ENCODE data around the gene SCN3B. TPM values are rescaled to one million over a fixed set of nuclear protein-coding genes. Genes with fewer than 3 reads are reported as not detected.

SCN3B gene
- polyA plus RNA-seq, 1 donor (not counting 4 experiments of a cell fraction or from before 2014, with no cell fraction given), result 0.08 TPM

DNA sequence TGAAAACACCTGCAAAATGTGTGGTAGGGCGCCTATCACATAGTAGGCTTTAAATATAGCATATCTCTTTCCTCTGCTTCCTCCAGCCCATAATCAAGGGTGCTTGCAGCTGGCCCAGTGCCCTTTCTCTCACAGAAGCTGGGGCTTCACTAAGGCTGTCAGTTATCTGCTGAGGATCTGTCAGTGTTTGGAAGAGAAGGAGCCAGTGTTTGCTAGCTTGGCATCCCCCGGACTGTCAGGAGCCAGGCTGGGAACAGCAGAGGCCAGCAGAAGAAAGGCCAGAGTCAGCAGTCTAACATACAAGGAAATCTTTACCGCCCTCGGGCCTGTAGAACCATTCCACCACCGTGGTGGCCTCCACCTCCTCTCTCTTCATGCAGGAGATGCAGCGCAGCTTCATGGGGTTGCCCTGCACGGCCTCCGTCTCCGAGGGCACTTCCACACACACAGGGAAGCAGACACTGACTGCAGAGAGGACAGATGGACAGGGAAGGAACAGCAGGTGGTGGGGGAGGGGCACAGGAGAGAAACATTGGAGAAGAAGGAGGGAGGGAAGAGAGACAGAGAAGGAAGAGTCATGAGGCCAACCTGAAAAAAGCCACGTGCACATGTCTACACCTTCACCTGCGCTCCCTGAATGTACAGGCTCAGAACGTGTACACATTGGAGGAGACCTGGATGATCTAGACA is 9.0 kb downstream of the SCN3B start:
- Histone ChIP-seq H3K4me2 (ENCODE audit: control insufficient read depth, extremely low read depth, insufficient read depth, low read depth, low read length) (no peak overlapping the region), H3K36me3 (ENCODE audit: control insufficient read depth in 2 of 2, extremely low read depth in 1 of 2, insufficient read depth in 2 of 2, low read length in 2 of 2) (no peaks in the 10 kb centered on the region), H4K20me1 (ENCODE audit: control insufficient read depth, extremely low read depth, insufficient read depth, low read length) (no peaks in the 10 kb centered on the region), H3K4me1 (ENCODE audit: control insufficient read depth, extremely low read depth, insufficient read depth, low read length) (no peaks in the 10 kb centered on the region), H3K27me3 (ENCODE audit: control insufficient read depth, extremely low read depth, insufficient read depth, low read length) (no peaks in the 10 kb centered on the region), H3K9me1 (ENCODE audit: control insufficient read depth, extremely low read depth, insufficient read depth, low read length) (no peaks in the 10 kb centered on the region), H3K4me3 (ENCODE audit: control insufficient read depth in 2 of 3, extremely low read depth in 1 of 3, insufficient read depth in 2 of 3, low read depth in 1 of 3, low read length in 3 of 3) (no peak overlapping the region), H3K9me3 (ENCODE audit: control insufficient read depth, low read depth, low read length) (no peaks in the 10 kb centered on the region), H2AFZ (ENCODE audit: control insufficient read depth, low read length) (no peak overlapping the region), H3K27ac (ENCODE audit: control insufficient read depth, insufficient read depth, low read length) (no peak overlapping the region), H3K79me2 (ENCODE audit: control insufficient read depth, insufficient read depth, low read length) (no peaks in the 10 kb centered on the region), H3K9ac (ENCODE audit: control insufficient read depth, extremely low read depth, insufficient read depth, low read length) (no peak overlapping the region)
- TF ChIP-seq EZH2 (IDR thresholded peaks at IDR 0.05; ENCODE audit: low read length), result no peak
- TF ChIP-seq, protein P1, sequence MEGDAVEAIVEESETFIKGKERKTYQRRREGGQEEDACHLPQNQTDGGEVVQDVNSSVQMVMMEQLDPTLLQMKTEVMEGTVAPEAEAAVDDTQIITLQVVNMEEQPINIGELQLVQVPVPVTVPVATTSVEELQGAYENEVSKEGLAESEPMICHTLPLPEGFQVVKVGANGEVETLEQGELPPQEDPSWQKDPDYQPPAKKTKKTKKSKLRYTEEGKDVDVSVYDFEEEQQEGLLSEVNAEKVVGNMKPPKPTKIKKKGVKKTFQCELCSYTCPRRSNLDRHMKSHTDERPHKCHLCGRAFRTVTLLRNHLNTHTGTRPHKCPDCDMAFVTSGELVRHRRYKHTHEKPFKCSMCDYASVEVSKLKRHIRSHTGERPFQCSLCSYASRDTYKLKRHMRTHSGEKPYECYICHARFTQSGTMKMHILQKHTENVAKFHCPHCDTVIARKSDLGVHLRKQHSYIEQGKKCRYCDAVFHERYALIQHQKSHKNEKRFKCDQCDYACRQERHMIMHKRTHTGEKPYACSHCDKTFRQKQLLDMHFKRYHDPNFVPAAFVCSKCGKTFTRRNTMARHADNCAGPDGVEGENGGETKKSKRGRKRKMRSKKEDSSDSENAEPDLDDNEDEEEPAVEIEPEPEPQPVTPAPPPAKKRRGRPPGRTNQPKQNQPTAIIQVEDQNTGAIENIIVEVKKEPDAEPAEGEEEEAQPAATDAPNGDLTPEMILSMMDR (optimal IDR thresholded peaks at IDR 0.05 in 1 of 3, IDR thresholded peaks at IDR 0.05 in 1 of 3, conservative IDR thresholded peaks at IDR 0.05 in 1 of 3; ENCODE audit: extremely low read depth in 1 of 3, insufficient read depth in 2 of 3, low read length in 3 of 3), result no peak
- DNase-seq (ENCODE audit: low read depth, low spot score) (no peak), FAIRE-seq (no peak)
- dilution Hi-C loops (cut with MboI; ENCODE audit: extremely low pct_ligation_motif_present, low sequenced_read_pairs), result no loop called here

DNA sequence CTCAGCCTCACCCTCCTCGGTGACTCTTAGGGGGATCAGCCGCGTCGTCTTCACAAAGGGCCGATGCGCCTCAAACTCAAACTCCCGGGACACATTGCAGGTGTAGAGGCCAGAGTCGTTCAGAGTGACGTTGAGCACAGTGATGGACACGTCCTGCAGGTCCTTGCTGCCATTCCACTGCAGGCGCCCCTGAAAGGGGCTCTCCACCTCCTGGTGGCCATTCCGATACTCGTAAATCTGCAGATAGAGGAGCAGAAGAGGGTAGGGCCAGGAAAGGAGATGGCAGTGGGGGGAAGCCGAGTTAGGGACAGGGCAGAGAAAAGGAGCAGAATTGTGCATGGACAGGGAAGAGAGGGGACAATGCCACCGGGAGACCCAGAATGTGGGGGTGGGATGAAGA is 12.0 kb downstream of the SCN3B start:
- DNase-seq (ENCODE audit: low read depth, low spot score) (no peak), FAIRE-seq (no peak)
- Histone ChIP-seq H3K4me1 (ENCODE audit: control insufficient read depth, extremely low read depth, insufficient read depth, low read length) (no peaks in the 10 kb centered on the region), H3K79me2 (ENCODE audit: control insufficient read depth, insufficient read depth, low read length) (no peaks in the 10 kb centered on the region), H3K36me3 (ENCODE audit: control insufficient read depth in 2 of 2, extremely low read depth in 1 of 2, insufficient read depth in 2 of 2, low read length in 2 of 2) (no peaks in the 10 kb centered on the region), H3K27me3 (ENCODE audit: control insufficient read depth, extremely low read depth, insufficient read depth, low read length) (no peaks in the 10 kb centered on the region), H3K4me2 (ENCODE audit: control insufficient read depth, extremely low read depth, insufficient read depth, low read depth, low read length) (no peak overlapping the region), H2AFZ (ENCODE audit: control insufficient read depth, low read length) (no peak overlapping the region), H3K9me1 (ENCODE audit: control insufficient read depth, extremely low read depth, insufficient read depth, low read length) (no peaks in the 10 kb centered on the region), H4K20me1 (ENCODE audit: control insufficient read depth, extremely low read depth, insufficient read depth, low read length) (no peaks in the 10 kb centered on the region), H3K4me3 (ENCODE audit: control insufficient read depth in 2 of 3, extremely low read depth in 1 of 3, insufficient read depth in 2 of 3, low read depth in 1 of 3, low read length in 3 of 3) (no peak overlapping the region), H3K9ac (ENCODE audit: control insufficient read depth, extremely low read depth, insufficient read depth, low read length) (no peak overlapping the region), H3K27ac (ENCODE audit: control insufficient read depth, insufficient read depth, low read length) (no peak overlapping the region), H3K9me3 (ENCODE audit: control insufficient read depth, low read depth, low read length) (no peaks in the 10 kb centered on the region)
- TF ChIP-seq, protein P1 (optimal IDR thresholded peaks at IDR 0.05 in 1 of 3, IDR thresholded peaks at IDR 0.05 in 1 of 3, conservative IDR thresholded peaks at IDR 0.05 in 1 of 3; ENCODE audit: extremely low read depth in 1 of 3, insufficient read depth in 2 of 3, low read length in 3 of 3), result no peak
- TF ChIP-seq EZH2 (IDR thresholded peaks at IDR 0.05; ENCODE audit: low read length), result no peak
- dilution Hi-C loops (cut with MboI; ENCODE audit: extremely low pct_ligation_motif_present, low sequenced_read_pairs), result no loop called here
